GM23338 (cell line): ENCODE measurements around the gene UNC13C. TPM values are rescaled to one million over a fixed set of nuclear protein-coding genes. Genes with fewer than 3 reads are reported as not detected.

Experiments used
- ATAC-seq: fragments of 200-7000 bp; cut with Tn5 transposase; 3 replicates; pipeline ENCODE4 v1.9.1; 2020
- DNase-seq: peaks from one replicate; pipeline ENCODE4 v3.0.0-alpha.2; 2015; ENCODE audit warnings: low spot score
- H2AFZ ChIP-seq: fragments of 200-600 bp; sonication (generic); 2 replicates; pipeline ENCODE4 v1.8.0; 2016; ENCODE audit warnings: antibody characterized with exemption, mild to moderate bottlenecking, moderate library complexity
- H3F3A ChIP-seq: fragments of 200-600 bp; sonication (generic); replicated peaks from 2 replicates; pipeline ENCODE4 v1.8.0; 2017; ENCODE audit warnings: antibody characterized with exemption, mixed run types, low read depth
- H3K27ac ChIP-seq: fragments of 200-600 bp; sonication (generic); 2 replicates; pipeline ENCODE4 v1.6.1; 2016; ENCODE audit warnings: low read depth
- H3K27me3 ChIP-seq: fragments of 200-600 bp; sonication (generic); 2 replicates; pipeline ENCODE4 v1.8.0; 2016; ENCODE audit warnings: mild to moderate bottlenecking, mixed run types, moderate library complexity; ENCODE audit not compliant: insufficient read depth
- H3K36me3 ChIP-seq: fragments of 200-600 bp; sonication (generic); 2 replicates; pipeline ENCODE4 v1.8.0; 2016; ENCODE audit warnings: mild to moderate bottlenecking; ENCODE audit not compliant: insufficient read depth
- H3K4me1 ChIP-seq: fragments of 200-600 bp; sonication (generic); 2 replicates; pipeline ENCODE4 v1.8.0; 2016; ENCODE audit warnings: mild to moderate bottlenecking, moderate library complexity; ENCODE audit not compliant: insufficient read depth
- H3K4me2 ChIP-seq: fragments of 200-600 bp; sonication (generic); 2 replicates; pipeline ENCODE4 v1.7.1; 2017; ENCODE audit warnings: mixed run types
- H3K4me3 ChIP-seq: fragments of 200-600 bp; sonication (generic); 2 replicates; pipeline ENCODE4 v1.6.1; 2016; ENCODE audit warnings: mixed run types
- H3K79me2 ChIP-seq: fragments of 200-600 bp; sonication (generic); replicated peaks from 2 replicates; pipeline ENCODE4 v1.8.0; 2017; ENCODE audit warnings: mild to moderate bottlenecking; ENCODE audit not compliant: insufficient read depth
- H3K9me2 ChIP-seq: fragments of 200-600 bp; sonication (generic); 2 replicates; pipeline ENCODE4 v1.8.0; 2017; ENCODE audit not compliant: insufficient read depth
- H4K20me1 ChIP-seq: fragments of 200-600 bp; sonication (generic); replicated peaks from 2 replicates; pipeline ENCODE4 v1.8.0; 2017; ENCODE audit warnings: mild to moderate bottlenecking; ENCODE audit not compliant: insufficient read depth
- H3K27ac Mint-ChIP-seq: 2 replicates; pipeline ENCODE4 v1.8.0; 2020; ENCODE audit warnings: inconsistent platforms, mild to moderate bottlenecking, moderate library complexity, mixed read lengths
- H3K27me3 Mint-ChIP-seq: 3 replicates; pipeline ENCODE4 v1.8.0; 2022; ENCODE audit warnings: low read depth, mild to moderate bottlenecking, moderate library complexity, mixed read lengths, inconsistent platforms; ENCODE audit not compliant: insufficient read depth, poor library complexity
- H3K36me3 Mint-ChIP-seq: 3 replicates; pipeline ENCODE4 v1.8.0; 2021; ENCODE audit warnings: low read depth, mild to moderate bottlenecking, inconsistent platforms, moderate library complexity, mixed read lengths
- H3K4me1 Mint-ChIP-seq: 3 replicates; pipeline ENCODE4 v1.8.0; 2020; ENCODE audit warnings: mild to moderate bottlenecking, inconsistent platforms, mixed read lengths
- H3K4me3 Mint-ChIP-seq: 3 replicates; pipeline ENCODE4 v1.8.0; 2021; ENCODE audit warnings: moderate library complexity, mild to moderate bottlenecking, inconsistent platforms, mixed read lengths
- H3K9me3 Mint-ChIP-seq: 3 replicates; pipeline ENCODE4 v1.8.0; 2020; ENCODE audit warnings: moderate library complexity, mild to moderate bottlenecking, inconsistent platforms, mixed read lengths
- CREB1 ChIP-seq: fragments of 250-450 bp; sonication (Bioruptor Pico); IDR thresholded peaks from 2 replicates; pipeline ENCODE4 v1.5.0; 2020; ENCODE audit warnings: low read depth, mild to moderate bottlenecking, moderate library complexity
- EZH2 ChIP-seq: fragments of 200-600 bp; sonication (generic); IDR thresholded peaks from one replicate; pipeline ENCODE4 v1.8.0; 2017; ENCODE audit warnings: antibody characterized with exemption, mild to moderate bottlenecking, low read depth; ENCODE audit not compliant: unreplicated experiment
- EZH2phosphoT487 ChIP-seq: fragments of 200-600 bp; sonication (generic); IDR thresholded peaks from one replicate; pipeline ENCODE4 v1.8.1; 2018; ENCODE audit warnings: antibody characterized with exemption; ENCODE audit not compliant: unreplicated experiment
- JUNB ChIP-seq: IDR thresholded peaks from one replicate; pipeline ENCODE4 v1.6.1; 2016; ENCODE audit warnings: antibody characterized with exemption; ENCODE audit not compliant: unreplicated experiment
- NANOG ChIP-seq: IDR thresholded peaks from 2 replicates; pipeline ENCODE4 v1.6.1; 2016; ENCODE audit warnings: antibody characterized with exemption, borderline replicate concordance
- POLR2AphosphoS5 ChIP-seq: IDR thresholded peaks from 2 replicates; pipeline ENCODE4 v1.6.1; 2016; ENCODE audit warnings: antibody characterized with exemption, low read depth
- STAT1 ChIP-seq: IDR thresholded peaks from one replicate; pipeline ENCODE4 v1.6.1; 2016; ENCODE audit warnings: antibody characterized with exemption; ENCODE audit not compliant: unreplicated experiment
- ZNF462 ChIP-seq: fragments of 250-450 bp; sonication (Bioruptor Pico); IDR thresholded peaks from 2 replicates; pipeline ENCODE4 v1.5.0; 2020; ENCODE audit warnings: mild to moderate bottlenecking, moderate library complexity
- polyA plus RNA-seq: library from polyadenylated mRNA; unstranded; fragments of >200 nt; fragmentation: Nextera tagmentation; extraction: Ambion mirVana; gene quantifications from 2 replicates; pipeline ENCODE4 v1.2.1, GENCODE V29; 2016
- total RNA-seq: library from RNA; depleted of rRNA; stranded (reverse); fragments of >200 nt; shearing (Covaris generic); gene quantifications from 2 replicates; pipeline ENCODE4 v1.2.3, GENCODE V29; 2014
- TF ChIP-seq, protein P1 (sequence below), 2 experiments: fragments of 200-600 bp in 1 of 2; sonication (generic) in 1 of 2; conservative IDR thresholded peaks; 2 replicates each; pipeline versions ENCODE4 v1.5.1 to v1.6.1; 2016 to 2017; ENCODE audit warnings: antibody characterized with exemption in 2 of 2, low read depth in 2 of 2, mild to moderate bottlenecking in 2 of 2, moderate library complexity in 1 of 2
- TF ChIP-seq, protein P2 (sequence below): IDR thresholded peaks from 2 replicates; pipeline ENCODE4 v1.6.1; 2016; ENCODE audit warnings: antibody characterized with exemption

UNC13C gene
- total and polyA plus RNA-seq, 2 experiments from 2014 or later, result 0.03 TPM; not detected in 1

DNA sequence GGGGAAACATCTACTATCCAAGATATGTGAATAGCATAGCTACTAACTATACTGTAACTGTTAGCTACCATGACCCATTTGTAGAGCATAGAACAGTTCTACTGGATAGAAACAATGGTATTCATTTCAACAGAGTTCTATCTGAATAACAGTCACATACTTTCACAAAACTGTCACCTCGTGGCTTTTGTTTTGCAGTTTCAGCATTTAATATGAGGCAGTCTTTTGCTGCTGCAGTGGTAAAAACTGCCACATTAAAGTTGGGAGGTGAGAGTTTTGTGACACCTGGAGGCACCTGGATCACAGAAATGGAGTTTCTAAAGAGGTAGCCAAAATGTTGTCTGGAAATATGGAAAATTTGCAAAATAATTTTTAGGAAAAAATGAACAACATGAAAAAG, 578.0 kb downstream of the UNC13C start (continued):
- TF ChIP-seq, protein P1, sequence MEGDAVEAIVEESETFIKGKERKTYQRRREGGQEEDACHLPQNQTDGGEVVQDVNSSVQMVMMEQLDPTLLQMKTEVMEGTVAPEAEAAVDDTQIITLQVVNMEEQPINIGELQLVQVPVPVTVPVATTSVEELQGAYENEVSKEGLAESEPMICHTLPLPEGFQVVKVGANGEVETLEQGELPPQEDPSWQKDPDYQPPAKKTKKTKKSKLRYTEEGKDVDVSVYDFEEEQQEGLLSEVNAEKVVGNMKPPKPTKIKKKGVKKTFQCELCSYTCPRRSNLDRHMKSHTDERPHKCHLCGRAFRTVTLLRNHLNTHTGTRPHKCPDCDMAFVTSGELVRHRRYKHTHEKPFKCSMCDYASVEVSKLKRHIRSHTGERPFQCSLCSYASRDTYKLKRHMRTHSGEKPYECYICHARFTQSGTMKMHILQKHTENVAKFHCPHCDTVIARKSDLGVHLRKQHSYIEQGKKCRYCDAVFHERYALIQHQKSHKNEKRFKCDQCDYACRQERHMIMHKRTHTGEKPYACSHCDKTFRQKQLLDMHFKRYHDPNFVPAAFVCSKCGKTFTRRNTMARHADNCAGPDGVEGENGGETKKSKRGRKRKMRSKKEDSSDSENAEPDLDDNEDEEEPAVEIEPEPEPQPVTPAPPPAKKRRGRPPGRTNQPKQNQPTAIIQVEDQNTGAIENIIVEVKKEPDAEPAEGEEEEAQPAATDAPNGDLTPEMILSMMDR (conservative IDR thresholded peaks at IDR 0.05; ENCODE audit: low read depth in 2 of 2), result no peak

GRCh38 chr15:54559405-54560069, 581.3 kb downstream of the UNC13C start:
- no peak overlapping the region for H3K4me3 Mint-ChIP-seq
- Histone ChIP-seq H4K20me1 (no peaks in the 10 kb centered on the region), H3K79me2 (no peaks in the 10 kb centered on the region), H2AFZ (no peak overlapping the region), H3F3A (no peaks in the 10 kb centered on the region), H3K4me1 (no peaks in the 10 kb centered on the region), H3K27ac (no peak overlapping the region), H3K36me3 (peaks cover 8% of the 10 kb centered on the region; the same call in 1 of the 2 replicates), H3K9me2 (no peaks in the 10 kb centered on the region), H3K27me3 (no peaks in the 10 kb centered on the region), H3K4me2 (no peak overlapping the region), H3K4me3 (no peak overlapping the region)
- ATAC-seq (no peak), DNase-seq (no peak)
- H3K27ac Mint-ChIP-seq, result no peak overlapping the region
- no peaks in the 10 kb centered on the region for H3K4me1 Mint-ChIP-seq
- 0 out of 3 replicates have a peak, but pooled peaks cover 4% of the 10 kb centered on the region for H3K36me3 Mint-ChIP-seq
- H3K9me3 Mint-ChIP-seq, result peaks cover 29% of the 10 kb centered on the region
- no peaks in the 10 kb centered on the region for H3K27me3 Mint-ChIP-seq
- TF ChIP-seq, protein P2, sequence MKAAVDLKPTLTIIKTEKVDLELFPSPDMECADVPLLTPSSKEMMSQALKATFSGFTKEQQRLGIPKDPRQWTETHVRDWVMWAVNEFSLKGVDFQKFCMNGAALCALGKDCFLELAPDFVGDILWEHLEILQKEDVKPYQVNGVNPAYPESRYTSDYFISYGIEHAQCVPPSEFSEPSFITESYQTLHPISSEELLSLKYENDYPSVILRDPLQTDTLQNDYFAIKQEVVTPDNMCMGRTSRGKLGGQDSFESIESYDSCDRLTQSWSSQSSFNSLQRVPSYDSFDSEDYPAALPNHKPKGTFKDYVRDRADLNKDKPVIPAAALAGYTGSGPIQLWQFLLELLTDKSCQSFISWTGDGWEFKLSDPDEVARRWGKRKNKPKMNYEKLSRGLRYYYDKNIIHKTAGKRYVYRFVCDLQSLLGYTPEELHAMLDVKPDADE, result no peak
- TF ChIP-seq EZH2, result no peak
- TF ChIP-seq NANOG, result no peak
- TF ChIP-seq EZH2phosphoT487, result no peak
- TF ChIP-seq, protein P1 (conservative IDR thresholded peaks at IDR 0.05; ENCODE audit: low read depth in 2 of 2), result no peak
- no peak for TF ChIP-seq JUNB
- no peak for TF ChIP-seq CREB1 (CRISPR knock-in tag)
- no peak for TF ChIP-seq POLR2AphosphoS5
- TF ChIP-seq ZNF462 (CRISPR knock-in tag), result no peak
- no peak for TF ChIP-seq STAT1
